NCI-H2081 (cell line): ENCODE results near the gene ZNF234.
"Not testable (repeated sequence)": the region's sequence is repeated elsewhere in the genome, so short reads cannot be mapped to it uniquely, and the experiment has no call there.

Source experiments
- DNase-seq, 2 experiments: peaks; one replicate each; lab custom pipeline; 2025; lab: John Stamatoyannopoulos, UW

ZNF234 gene

GRCh38 chr19:44141191-44142058, at the start of gene ZNF234:
Gene ZNF234, plus strand, starts transcription at chr19:44141554. Its CDS starts 3,079 bp downstream, at chr19:44144633.
- DNase-seq: peak; percentile 55 to 76

- no peak for DNase-seq
These were observed 49.2 kb upstream of the ZNF234 start for GRCh38 chr19:44092108-44092507.

GRCh38 chr19:44093931-44094765, 47.2 kb upstream of the ZNF234 start, which contains the start of gene ZNF224:
Gene ZNF224, plus strand, starts transcription at chr19:44094361. Its CDS starts 3,513 bp downstream, at chr19:44097874.
- DNase-seq: peak; percentile 91 to 93

- no peak for DNase-seq
These were observed 33.6 kb upstream of the ZNF234 start for GRCh38 chr19:44107751-44108150.

GRCh38 chr19:44109458-44109857, 31.9 kb upstream of the ZNF234 start:
- DNase-seq: no peak

GRCh38 chr19:44111910-44112463, 29.4 kb upstream of the ZNF234 start:
- peak; percentile 54 to 87 for DNase-seq

GRCh38 chr19:44112802-44113137, 28.6 kb upstream of the ZNF234 start:
- DNase-seq: no peak

- DNase-seq: peak; percentile 93 to 99
These were observed 28.1 kb upstream of the ZNF234 start, which contains the start of gene ZNF225 for GRCh38 chr19:44113138-44113783. Gene ZNF225, plus strand, starts transcription at chr19:44113399. Its CDS starts 2,429 bp downstream, at chr19:44115828.

- no peak for DNase-seq
These were observed 27.5 kb upstream of the ZNF234 start for GRCh38 chr19:44113784-44114390.

GRCh38 chr19:44121162-44121561, 20.2 kb upstream of the ZNF234 start:
- DNase-seq: not testable (repeated sequence)

- DNase-seq: no peak
These were observed 9.4 kb upstream of the ZNF234 start for GRCh38 chr19:44131955-44132354.

- DNase-seq: peak in 1 of 2 experiments; percentile 14
These were observed 692 bp downstream of the ZNF234 start for GRCh38 chr19:44142059-44142433.

- no peak for DNase-seq
These were observed 8.4 kb downstream of the ZNF234 start for GRCh38 chr19:44149776-44150175.

- no peak for DNase-seq
These were observed 10.1 kb downstream of the ZNF234 start for GRCh38 chr19:44151491-44151890.

GRCh38 chr19:44156475-44156874, 15.1 kb downstream of the ZNF234 start:
- no peak for DNase-seq

- DNase-seq: no peak
These were observed 22.4 kb downstream of the ZNF234 start for GRCh38 chr19:44163789-44164188.

- no peak for DNase-seq
These were observed 22.9 kb downstream of the ZNF234 start for GRCh38 chr19:44164327-44164672.

- peak; percentile 95 to 98 for DNase-seq
These were observed 23.5 kb downstream of the ZNF234 start, which contains the start of gene ZNF226 for GRCh38 chr19:44164673-44165512. Gene ZNF226, plus strand, starts transcription at chr19:44165100. Its CDS starts 4,981 bp downstream, at chr19:44170081.

GRCh38 chr19:44170660-44171059, 29.3 kb downstream of the ZNF234 start:
- DNase-seq: not testable (repeated sequence)

- no peak for DNase-seq
These were observed 35.2 kb downstream of the ZNF234 start for GRCh38 chr19:44176590-44176989.
